Kasumi-1 (cell line): ENCODE data around the gene C7orf57.
"Not testable (repeated sequence)": the region's sequence is repeated elsewhere in the genome, so short reads cannot be mapped to it uniquely, and the experiment has no call there.

Experiments
- DNase-seq, 2 experiments: peaks; one replicate each; lab custom pipeline; 2025; lab: John Stamatoyannopoulos, UW

C7orf57 gene

DNA sequence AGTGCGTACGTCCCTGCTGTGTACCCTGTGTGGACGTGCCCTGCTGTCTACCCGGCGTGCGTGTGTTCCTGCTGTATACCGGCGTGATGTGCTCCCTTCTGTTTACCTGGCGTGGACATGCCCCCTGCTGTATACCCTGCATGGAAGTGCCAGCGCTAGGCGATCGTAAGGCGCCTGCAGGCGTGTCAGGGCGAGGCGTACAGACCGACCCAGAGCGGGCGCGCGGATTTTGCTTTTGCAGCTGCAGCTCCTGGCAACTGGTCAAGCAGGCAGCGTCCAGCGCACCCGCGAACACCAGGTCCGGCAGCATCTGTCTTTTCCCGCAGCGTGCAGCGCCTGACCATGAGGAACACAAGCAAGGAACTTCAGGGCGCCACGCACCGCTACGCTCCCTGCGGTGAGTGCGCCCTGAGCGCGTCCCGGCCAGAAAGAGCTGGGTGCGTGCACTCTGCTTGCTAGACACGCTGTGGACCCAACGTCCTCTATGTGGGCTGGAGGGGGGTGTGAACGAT is 680 bp downstream of the C7orf57 start:
- DNase-seq = no peak

DNA sequence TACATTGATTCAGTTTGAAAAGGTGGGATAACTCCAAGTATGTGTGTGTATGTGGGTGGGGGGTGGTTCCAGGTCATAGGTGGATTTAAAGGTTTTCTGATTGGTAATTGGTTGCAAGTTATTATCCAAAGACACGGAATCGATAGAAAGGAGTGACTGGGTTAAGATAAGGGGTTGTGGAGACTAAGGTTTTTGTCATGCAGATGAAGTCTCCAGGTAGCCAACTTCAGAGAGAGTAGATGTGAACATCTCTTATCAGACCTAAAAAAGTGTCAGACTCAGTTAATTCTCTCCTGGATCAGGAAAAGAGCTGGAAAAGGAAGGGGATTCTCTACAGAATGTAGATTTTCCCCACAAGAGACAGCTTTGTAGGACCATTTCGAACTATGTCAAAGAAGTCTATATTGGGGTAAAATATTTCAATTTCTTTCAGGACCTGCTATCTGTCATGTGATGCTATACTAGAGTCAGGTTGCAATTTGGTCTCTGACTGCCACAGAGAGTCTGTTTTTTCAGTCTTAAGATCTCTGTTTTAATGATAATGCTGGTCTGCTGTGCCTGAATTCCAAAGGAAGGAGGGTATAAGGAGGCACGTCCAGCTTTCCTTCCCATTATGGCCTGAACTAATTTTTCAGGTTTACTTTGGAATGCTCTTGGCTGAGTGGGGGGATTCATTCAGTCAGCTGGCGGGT is 3.6 kb downstream of the C7orf57 start:
- DNase-seq = no peak

GRCh38 chr7:48040944-48041652 is 5.8 kb downstream of the C7orf57 start:
- DNase-seq = no peak

DNA sequence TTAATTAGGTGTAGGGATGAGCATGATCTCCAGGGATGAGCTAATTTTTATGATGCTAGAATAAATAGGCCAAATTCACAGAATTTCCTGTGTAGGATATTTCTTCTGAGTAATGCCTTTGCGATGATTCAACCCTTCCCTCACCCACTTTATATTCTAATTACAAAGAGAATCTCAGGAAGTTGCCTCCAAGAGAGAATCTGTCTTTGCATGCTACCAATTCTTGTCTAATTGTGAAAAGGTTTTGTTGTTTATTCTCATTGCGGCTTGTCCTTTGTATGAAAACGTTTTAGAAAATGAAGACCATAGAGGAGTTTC is 6.3 kb downstream of the C7orf57 start:
- no peak for DNase-seq

DNA sequence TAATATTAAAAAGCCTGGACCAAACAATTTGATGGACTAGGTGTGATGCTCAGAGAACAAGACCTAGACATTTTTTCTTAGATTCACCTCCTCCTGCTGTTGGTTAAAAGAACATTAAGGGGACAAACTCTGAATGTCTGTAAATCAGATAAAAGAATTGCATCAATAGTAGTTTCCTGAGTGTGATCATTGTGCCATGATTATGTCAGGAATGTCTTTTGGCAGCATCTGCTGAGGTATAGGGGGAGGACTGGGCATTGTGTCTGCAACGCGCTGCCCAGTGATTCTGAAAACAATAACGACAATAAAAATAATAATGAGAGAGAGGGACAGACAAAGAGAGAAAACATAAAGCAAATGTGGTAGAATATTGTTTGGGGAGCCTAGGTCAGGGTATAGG is 6.9 kb downstream of the C7orf57 start:
- no peak for DNase-seq

GRCh38 chr7:48042636-48043035 is 7.3 kb downstream of the C7orf57 start:
- no peak for DNase-seq

- DNase-seq = no peak
Measured at GRCh38 chr7:48045195-48045765, 9.9 kb downstream of the C7orf57 start.

- DNase-seq = no peak
Measured at GRCh38 chr7:48046458-48046857, 11.1 kb downstream of the C7orf57 start.

DNA sequence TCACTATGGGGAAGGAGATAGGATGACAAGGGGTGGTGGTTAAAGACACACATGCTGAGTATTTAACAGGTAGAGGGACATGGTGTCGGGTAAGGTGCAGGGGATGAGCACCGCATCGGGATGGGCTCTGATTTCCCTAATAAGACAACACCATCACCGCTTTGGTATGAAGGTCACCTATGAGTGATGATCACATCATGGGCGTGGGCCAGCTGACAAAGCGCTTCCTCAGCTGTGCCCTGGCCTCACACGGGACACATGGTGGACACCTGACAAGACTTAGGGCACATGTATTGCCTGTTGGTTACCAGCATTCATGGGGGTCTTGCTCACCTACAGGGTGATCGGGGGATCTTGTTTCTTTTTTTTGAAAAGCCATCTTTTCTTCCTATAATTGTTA is 12.8 kb downstream of the C7orf57 start:
- no peak for DNase-seq

GRCh38 chr7:48049850-48050249 is 14.5 kb downstream of the C7orf57 start:
- no peak for DNase-seq

GRCh38 chr7:48052748-48053147 is 17.4 kb downstream of the C7orf57 start:
- DNase-seq = no peak

GRCh38 chr7:48053736-48054135 is 18.4 kb downstream of the C7orf57 start:
- DNase-seq = no peak

DNA sequence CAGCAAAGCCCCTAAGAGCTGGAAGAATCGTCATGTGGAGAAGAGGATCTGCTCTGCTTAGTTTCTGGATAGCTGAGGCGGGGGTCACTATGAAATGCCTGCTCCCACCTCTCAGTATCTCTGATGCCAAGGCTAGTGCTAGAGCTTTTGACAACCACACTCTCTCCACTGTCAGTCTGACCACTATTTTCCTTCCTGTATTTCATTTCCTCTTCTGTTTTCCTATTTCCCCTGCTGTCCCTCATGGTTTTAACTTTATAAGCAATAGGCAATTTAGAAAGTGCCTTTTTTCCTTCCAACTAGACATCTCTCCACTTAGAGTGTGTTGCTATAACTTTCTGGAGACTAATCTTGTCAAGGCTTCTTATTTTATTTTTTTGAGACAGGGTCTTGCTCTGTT is 23.6 kb downstream of the C7orf57 start:
- peak; percentile 14 to 21 for DNase-seq

DNA sequence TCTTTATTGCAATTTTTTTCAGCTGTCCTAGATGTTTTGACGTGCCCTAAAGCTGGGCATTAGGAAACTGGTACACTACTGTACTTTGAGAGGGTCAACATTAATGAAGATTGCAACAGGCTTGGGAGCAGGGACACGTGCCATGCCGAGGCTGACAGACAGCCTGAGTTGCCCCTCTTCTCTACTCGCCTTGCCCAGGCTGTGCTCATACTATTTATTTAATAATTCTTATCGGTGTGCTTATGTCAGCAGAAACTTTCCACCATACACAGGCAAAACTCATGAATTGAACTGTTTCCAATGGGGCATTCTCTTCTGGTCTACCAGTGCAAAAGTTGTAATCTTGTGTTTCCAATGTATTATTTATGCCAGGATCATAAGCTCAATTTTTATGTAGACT is 24.4 kb downstream of the C7orf57 start:
- DNase-seq = no peak

DNA sequence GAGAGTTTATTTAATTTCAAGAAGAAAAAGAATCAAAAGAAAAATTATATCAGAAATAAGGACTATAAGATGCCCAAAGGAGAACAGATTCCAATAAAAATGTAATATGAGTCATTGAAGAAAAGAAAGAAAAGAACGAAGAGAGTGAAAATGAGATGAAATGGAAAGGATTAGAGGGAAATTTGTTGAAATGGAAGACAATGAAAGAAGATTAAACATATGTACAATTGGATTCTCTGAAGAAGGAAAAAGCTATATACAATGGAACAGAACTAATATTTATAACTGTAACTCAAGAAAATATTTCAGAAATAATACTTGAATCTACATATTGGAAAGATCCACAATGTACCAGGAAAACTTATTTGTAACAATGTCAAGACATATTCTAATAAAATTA is 28.6 kb downstream of the C7orf57 start:
- DNase-seq = no peak

DNA sequence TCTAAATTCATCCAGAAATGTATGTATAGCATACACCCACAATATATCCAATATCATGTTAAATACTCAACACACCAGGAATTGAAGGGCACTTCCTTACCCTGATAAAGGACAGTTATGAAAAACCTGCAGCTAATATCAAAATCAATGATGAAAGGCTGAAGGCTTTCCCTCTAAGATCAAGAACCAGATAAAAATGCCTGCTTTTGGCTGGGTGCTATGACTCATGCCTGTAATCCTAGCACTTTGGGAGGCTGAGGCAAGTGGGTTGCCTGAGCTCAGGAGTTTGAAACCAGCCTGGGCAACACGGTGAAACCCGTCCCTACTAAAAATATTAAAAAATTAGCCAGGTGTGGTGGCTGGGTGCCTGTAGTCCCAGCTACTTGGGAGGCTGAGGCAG is 32.1 kb downstream of the C7orf57 start:
- no peak for DNase-seq

GRCh38 chr7:48074204-48074654 is 38.9 kb downstream of the C7orf57 start:
- DNase-seq = no peak

DNA sequence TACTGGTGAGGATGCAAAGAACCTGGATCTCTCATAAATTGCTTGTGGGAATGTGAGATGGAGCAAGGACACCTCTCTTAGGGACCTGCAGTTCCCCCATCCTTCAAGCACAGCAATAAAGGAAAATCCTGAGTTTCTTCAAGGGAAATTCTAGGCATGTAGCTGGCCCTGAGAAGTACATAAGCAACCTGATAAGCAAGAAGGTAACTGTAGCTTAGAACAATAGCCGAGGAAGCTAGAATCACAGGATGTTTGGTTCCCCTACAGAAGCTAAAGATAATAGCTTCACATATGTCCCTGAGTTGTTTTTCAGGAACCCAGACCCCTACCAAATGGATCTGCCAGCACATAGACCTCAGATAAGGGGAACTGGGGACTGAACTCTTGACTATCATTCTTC is 42.1 kb downstream of the C7orf57 start:
- no peak for DNase-seq

GRCh38 chr7:48078470-48078869 is 43.1 kb downstream of the C7orf57 start:
- DNase-seq = no peak

- not testable (repeated sequence) for DNase-seq
Measured at GRCh38 chr7:48082378-48082777, 47.0 kb downstream of the C7orf57 start.

DNA sequence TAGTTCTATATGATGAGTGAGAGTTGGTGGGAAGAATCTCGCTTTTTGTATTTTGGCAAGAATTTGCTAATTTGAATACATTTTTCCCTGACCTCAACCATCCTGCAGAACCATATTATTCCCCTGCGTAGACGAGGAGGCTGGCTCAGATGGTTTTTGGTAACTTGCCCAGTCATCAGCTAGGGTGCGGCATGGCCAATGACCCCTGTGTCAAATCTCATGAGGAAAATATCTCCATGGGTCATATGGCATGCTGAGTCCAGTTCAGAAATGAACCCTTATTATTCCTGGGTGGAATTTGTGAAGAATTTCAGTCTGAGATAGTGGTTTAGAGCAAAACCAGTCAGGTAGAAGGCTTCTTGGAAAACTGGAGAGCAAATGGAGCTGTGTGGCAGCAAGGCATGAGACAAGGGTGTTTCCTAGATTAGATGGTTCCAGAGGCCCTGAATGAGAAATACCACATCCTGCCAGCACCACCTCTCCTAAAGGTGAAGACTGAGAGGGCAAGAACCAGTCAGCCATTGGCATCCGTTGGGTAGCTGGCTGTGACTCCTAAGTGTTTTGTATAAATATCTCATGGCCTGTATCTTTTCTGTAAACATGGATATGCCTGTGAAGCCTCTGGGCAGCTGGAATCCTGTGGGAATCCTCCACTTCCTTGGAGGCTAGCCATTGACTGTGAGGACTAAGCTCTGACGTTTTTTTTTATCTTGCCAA is 47.9 kb downstream of the C7orf57 start:
- no peak for DNase-seq

DNA sequence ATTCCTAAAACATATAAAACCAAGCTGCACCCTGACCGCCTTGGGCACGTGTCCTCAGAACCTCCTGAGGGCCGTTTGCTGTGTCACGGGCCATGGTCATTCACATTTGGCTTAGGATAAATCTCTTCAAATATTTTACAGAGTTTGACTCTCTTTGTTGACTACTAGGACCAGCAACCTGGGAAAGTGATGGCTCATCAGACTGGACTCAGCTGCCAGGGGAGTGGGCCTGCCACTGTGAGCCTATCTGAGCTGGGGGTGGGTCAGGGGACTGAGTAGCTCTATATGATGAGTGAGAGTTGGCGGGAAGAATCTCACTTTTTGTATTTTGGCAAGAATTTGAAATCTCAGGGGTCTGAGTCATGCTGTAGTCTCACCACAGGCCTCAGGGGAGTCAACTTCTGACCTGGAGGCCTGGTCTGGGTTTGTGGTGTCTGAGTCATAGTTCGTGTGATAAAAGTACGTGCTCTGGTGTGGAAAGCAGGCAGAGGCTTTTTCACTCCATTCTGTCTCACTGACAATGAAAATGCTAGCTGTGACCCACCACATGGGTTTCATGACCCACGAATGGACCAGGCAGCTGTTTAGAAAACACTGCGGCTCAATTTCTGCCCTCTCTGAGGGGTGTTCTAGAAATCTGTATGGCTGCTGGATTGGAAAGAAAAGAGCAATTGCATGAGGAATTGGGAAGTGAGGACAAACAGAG is 49.5 kb downstream of the C7orf57 start:
- DNase-seq = peak; percentile 74 to 77
